GM19468 (cell line): ENCODE results near the gene TOX3.

Experiments
- ATAC-seq: cut with Tn5 transposase; IDR thresholded peaks from one replicate; pipeline ENCODE4 v1.9.1; 2021; ENCODE audit warnings: mild to moderate bottlenecking, moderate library complexity, moderate number of reproducible peaks; ENCODE audit not compliant: unreplicated experiment; ENCODE audit errors: extremely low read depth

Gene TOX3

DNA sequence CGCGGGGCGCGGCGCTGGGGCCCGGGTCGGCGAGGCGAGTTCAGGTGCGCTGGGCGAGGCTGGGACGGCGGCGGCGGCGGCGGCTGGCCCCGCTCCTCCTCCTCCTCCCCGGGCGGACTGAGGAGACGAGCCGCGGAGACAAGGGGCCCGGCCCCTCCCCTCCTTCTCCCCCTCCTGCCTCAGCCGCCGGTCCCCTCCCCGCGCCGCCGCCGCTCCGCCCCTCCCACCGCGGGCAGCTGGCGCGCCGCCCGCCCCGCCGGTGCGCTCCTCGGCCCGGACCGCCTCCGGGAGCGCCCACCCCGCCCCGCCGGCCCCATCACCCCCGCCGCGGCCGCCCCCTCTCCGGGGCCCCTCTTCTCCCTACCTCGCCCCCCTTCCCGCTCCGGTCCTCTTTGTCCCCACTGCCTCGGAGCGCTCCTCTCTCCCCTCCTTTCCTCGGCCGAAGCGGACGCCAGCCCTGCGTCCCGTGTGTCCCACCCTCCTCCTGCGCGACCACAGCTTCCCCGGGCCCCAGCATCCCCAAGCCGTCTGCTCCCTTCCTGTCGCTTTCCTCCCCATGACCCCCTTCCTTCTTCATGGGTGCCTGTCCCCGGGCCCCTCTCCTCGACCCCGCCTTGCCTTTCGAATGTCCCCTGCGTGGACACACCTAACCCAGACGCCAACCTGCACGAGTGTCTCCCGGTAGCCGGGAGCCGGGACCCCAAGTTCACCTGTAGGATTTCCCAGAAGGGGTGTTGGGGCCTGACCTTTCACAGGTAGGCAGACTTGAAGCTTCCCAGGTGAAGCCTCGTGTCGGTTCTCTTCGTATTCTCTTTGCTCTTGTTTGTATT is at the start of gene TOX3:
Gene TOX3 (minus strand): TSS at position 140 of the 830 bp plus-strand sequence. CDS start 420 bp downstream, outside the sequence.
- ATAC-seq = no peak

- ATAC-seq = no peak
Measured at GRCh38 chr16:52592778-52593177, 45.8 kb upstream of the TOX3 start.

GRCh38 chr16:52591934-52592592 is 45.1 kb upstream of the TOX3 start:
- ATAC-seq = no peak

DNA sequence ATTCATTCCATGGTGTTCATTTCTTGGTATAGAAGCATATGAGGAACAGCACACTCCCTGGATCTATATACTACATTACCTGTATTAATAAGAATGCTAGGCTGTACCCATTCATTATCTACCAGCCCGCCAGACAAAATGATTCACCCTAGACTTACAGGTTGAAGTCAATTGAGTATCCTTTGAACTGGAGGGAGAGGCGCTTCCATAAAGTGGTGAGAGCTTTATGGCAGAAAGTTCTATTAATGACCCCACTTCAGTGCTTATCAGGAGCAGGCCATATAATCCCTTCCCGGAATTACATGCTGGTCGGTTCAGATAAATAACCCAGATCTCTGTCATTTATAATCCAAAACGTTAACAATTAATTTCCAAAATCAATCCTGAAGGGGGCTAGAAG is 44.5 kb upstream of the TOX3 start:
- no peak for ATAC-seq

- no peak for ATAC-seq
Measured at GRCh38 chr16:52586159-52586558, 39.2 kb upstream of the TOX3 start.

DNA sequence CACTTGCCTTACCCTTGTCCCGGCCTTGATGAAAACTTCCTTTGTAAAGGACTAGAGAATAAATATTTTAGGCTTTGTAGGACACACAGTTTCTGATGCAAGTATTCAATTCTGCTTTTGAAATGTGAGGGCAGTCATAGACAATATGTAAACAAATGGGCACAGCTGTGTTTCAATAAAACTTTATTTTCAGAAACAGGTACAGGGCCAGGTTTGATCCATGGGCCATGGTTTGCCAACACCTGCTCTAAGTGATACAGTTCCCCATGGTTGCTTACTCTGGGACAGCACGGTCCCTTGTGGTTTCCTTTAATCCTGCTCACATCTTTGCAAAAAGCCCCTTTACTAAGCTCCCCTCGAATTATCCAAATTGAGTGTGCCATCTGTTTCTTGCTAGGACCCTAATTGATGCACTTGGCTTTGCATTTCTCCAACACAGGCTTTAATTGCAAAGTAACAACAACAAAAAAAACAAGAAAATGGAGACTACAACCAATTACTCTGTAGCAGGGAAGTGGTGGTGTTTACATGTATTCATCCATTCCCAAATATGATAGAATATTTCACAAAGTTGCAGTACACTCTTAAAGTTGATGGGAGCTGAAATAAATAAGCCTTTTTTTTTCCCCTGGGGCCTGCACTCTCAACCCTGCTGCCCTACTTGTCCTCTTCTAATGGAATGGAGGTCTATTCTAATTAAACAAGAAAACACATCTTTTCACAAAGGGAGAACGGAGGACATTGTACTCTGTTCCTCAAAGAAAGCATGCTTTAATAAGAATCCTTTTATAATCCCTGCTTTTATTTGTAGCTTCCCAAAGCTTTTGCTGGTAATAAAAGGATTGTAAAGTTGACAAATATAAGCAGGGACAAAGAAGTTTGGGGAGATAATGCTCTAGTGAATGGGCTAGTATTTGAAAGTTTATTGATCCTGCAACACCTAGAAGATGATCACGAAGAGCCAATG is 37.7 kb upstream of the TOX3 start:
- no peak for ATAC-seq

- no peak for ATAC-seq
Measured at GRCh38 chr16:52581530-52581929, 34.6 kb upstream of the TOX3 start.

DNA sequence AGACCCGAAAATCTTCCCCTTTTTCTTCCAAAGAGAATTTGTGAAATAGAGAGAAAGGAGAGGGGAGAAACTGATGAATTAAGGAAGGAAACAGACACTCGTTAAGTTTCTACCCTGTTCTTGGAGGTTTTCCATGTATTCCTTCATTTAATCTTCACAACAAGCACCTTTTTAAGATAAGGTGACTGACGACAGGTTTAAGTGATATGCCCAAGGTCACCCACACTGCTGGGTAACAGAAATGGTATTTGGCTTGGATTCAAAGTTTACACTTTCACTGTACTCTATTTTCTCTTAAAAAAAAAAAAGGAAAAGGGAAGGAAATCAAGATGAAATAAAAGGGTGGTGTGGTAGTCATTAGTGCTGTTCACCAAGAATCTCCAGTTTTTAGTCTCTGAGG is 33.5 kb upstream of the TOX3 start:
- ATAC-seq = no peak

GRCh38 chr16:52578829-52579498 is 32.0 kb upstream of the TOX3 start:
- no peak for ATAC-seq

GRCh38 chr16:52578007-52578828 is 31.3 kb upstream of the TOX3 start:
- no peak for ATAC-seq

GRCh38 chr16:52577130-52577706 is 30.3 kb upstream of the TOX3 start:
- ATAC-seq = no peak

DNA sequence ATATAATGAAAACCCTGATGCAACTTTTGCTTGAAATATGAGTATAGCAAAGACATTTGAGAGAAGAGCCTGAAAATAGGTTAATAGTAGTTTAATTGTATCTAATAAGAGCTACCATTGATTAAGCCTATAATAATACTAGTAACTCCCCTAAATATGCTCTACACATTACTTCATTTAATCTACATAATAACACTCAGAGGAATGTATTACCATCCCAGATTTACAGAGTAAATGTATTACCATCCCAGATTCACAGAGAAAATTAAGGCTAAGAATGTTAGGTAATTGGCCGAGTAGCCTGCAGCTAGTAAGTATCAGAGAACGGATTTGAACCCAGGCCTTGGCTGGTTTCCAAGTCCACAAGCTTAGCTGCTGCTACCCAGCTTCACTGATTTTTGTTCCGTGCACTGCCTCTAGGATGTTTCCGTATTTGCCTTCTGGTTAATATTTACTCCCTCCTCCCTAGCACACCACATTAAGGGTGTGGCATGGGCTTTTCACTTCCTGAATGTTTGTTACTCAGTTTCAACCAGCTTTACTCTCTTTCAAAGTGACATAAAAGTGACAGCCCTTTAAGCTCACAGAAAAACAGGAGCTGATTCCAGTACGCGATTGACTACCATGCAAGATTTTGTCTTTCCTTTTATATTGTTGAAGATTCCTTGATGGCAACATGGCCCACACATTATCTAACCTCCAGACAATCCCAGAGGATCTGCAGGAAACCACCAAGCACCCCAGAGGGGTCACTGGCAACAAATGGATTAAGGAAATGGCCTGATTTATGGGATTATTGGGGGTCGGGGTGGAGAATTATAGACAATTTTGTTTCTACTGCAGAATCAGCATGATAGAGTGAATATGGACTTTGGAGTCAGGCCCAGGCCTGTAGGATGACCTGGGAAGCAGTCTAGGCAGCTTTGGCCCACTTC is 26.7 kb upstream of the TOX3 start:
- peak; percentile 83 for ATAC-seq

DNA sequence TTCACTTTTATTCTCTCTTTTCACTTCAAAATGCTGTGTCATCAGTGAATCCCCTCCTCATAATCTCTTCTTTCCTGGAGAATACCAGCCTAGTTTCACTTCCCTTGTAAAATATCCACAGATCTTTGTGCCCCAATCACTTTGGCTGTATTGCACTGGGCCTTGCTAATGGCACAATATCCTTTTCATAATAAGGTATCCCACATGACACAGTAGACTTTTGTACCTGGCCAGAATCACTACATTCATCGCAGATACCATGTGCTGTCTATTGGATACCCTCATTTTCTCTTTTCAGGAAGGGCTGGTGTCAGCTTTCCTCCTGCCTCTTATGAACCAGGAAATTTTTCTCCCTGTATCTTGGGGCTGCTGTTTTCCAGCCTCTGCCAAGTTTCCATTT is 25.7 kb upstream of the TOX3 start:
- no peak for ATAC-seq

GRCh38 chr16:52570495-52571091 is 23.6 kb upstream of the TOX3 start:
- ATAC-seq = no peak

DNA sequence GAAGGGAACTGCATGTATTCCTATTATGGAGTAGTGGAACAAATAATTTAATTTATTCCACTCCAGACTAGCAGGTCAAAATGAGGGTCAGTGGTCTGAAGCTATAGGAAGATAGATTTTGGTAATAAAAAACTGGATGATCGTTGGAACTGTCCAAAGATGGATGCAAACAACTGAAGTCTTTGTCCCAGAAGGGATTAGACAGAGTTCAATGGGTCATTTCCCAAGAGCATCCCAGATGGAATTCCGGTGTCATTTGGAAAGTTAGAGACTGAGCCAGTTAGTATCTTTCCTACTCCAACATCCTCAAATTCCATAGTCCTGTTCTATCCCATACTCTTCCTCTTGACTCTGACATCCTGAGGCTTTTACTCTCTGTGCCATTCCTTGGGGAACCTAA is 22.8 kb upstream of the TOX3 start:
- ATAC-seq = no peak

DNA sequence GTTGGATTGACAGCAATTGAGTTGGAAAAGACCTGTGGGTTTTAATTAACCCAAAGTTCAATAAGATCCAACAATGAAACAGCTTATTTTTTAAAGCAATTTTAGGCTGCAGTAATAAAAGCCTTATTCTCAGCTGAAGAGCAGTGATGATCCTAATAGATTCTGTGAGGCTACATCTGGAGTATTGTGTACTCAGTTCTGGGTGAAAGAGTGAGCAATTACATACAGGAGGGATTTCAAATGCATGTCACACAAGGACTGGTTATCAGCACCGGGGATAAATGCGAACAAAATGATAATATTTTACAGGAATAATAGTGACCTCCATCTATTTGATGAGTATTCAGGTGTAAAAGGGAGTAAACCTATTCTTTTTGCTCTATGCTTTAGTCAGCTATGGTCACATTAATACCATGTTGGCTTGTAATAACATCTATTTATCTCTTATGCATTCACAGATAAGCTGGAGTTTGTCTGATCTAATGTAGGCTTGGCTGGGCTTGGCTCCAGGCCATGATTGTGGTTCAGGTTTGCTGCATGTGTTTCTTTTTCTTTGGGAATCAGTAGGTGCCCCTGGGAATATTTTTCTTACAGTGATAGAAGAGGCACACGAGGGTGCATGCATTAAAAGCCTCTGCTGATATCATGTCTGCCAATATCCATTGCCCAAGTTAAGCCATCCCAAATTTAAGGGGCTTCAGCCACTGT is 22.2 kb upstream of the TOX3 start:
- no peak for ATAC-seq

DNA sequence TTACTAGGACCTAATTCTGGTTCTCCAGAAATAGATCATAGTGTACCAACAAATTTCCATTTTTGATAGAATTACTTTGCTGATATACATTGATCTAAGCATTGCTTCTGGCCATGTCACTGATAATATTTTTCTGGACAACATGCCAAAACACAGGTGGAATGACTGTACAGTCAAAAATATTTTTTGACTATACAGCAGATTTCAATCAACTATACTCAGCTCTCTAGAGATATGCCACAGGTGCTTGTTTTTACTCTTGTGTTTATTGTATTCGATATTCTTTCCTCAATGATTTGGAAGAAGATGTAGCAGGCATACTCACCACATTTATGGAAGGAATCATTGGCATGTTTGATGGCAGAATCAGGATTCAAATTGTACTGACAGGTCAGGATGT is 21.6 kb upstream of the TOX3 start:
- no peak for ATAC-seq
